ENCODE measurements around the gene RPS6KA3.
"Not testable (repeated sequence)": the region's sequence is repeated elsewhere in the genome, so short reads cannot be mapped to it uniquely, and the experiment has no call there.

Gene RPS6KA3

GRCh38 chrX:20265221-20265725 is 1.4 kb downstream of the RPS6KA3 start:
- no peaks in the 10 kb centered on the region for H3K36me3 ChIP-seq (ENCODE audit: insufficient read depth, low read length)
- peak overlapping the region; percentile 61 for H3K9ac ChIP-seq (ENCODE audit: low read depth, low read length)
- WGBS, result under 1% methylated on average over 26 of the region's 26 CpGs
- H3K9me3 ChIP-seq (ENCODE audit: insufficient read depth, low read depth, low read length), result no peaks in the 10 kb centered on the region
- H3K4me3 ChIP-seq (ENCODE audit: low read length), result peak overlapping the region; percentile 81
- no peak overlapping the region for H3K27ac ChIP-seq (ENCODE audit: low read depth, low read length)
- 0 out of 2 replicates have a peak, but pooled peaks cover 6% of the 10 kb centered on the region for H3K4me1 ChIP-seq (ENCODE audit: insufficient read depth, low read length)
- H3K27me3 ChIP-seq (ENCODE audit: insufficient read depth, low read length), result peaks cover 27% of the 10 kb centered on the region

GRCh38 chrX:20263474-20263873 is 3.2 kb downstream of the RPS6KA3 start:
- Histone ChIP-seq H3K9me3 (ENCODE audit: insufficient read depth, low read depth, low read length) (no peaks in the 10 kb centered on the region), H3K27me3 (ENCODE audit: insufficient read depth, low read length) (peaks cover 10% of the 10 kb centered on the region), H3K4me1 (ENCODE audit: insufficient read depth, low read length) (0 out of 2 replicates have a peak, but pooled peaks cover 6% of the 10 kb centered on the region), H3K4me3 (ENCODE audit: low read length) (no peak overlapping the region), H3K27ac (ENCODE audit: low read depth, low read length) (no peak overlapping the region), H3K36me3 (ENCODE audit: insufficient read depth, low read length) (no peaks in the 10 kb centered on the region), H3K9ac (ENCODE audit: low read depth, low read length) (no peak overlapping the region)
- WGBS, result 32% methylated on average over 2 of the region's 2 CpGs

- Histone ChIP-seq H3K36me3 (ENCODE audit: insufficient read depth, low read length) (no peaks in the 10 kb centered on the region), H3K27ac (ENCODE audit: low read depth, low read length) (no peak overlapping the region), H3K9ac (ENCODE audit: low read depth, low read length) (no peak overlapping the region), H3K4me3 (ENCODE audit: low read length) (no peak overlapping the region), H3K27me3 (ENCODE audit: insufficient read depth, low read length) (peaks cover 3% of the 10 kb centered on the region), H3K9me3 (ENCODE audit: insufficient read depth, low read depth, low read length) (no peaks in the 10 kb centered on the region), H3K4me1 (ENCODE audit: insufficient read depth, low read length) (0 out of 2 replicates have a peak, but pooled peaks cover 6% of the 10 kb centered on the region)
- WGBS, result 54% methylated on average over 2 of the region's 2 CpGs
Measured at GRCh38 chrX:20260885-20261284, 5.8 kb downstream of the RPS6KA3 start.

- Histone ChIP-seq H3K27ac (ENCODE audit: low read depth, low read length) (no peak overlapping the region), H3K9me3 (ENCODE audit: insufficient read depth, low read depth, low read length) (no peaks in the 10 kb centered on the region), H3K9ac (ENCODE audit: low read depth, low read length) (no peak overlapping the region), H3K36me3 (ENCODE audit: insufficient read depth, low read length) (peaks cover 3% of the 10 kb centered on the region; the same call in 1 of the 2 replicates), H3K4me3 (ENCODE audit: low read length) (no peak overlapping the region), H3K4me1 (ENCODE audit: insufficient read depth, low read length) (no peaks in the 10 kb centered on the region), H3K27me3 (ENCODE audit: insufficient read depth, low read length) (no peaks in the 10 kb centered on the region)
- WGBS, result 88% methylated on average over 3 of the region's 4 CpGs
Measured at GRCh38 chrX:20254712-20255299, 11.9 kb downstream of the RPS6KA3 start.

GRCh38 chrX:20253232-20253543 is 13.5 kb downstream of the RPS6KA3 start:
- Histone ChIP-seq H3K9ac (ENCODE audit: low read depth, low read length) (no peak overlapping the region), H3K4me1 (ENCODE audit: insufficient read depth, low read length) (no peaks in the 10 kb centered on the region), H3K27me3 (ENCODE audit: insufficient read depth, low read length) (no peaks in the 10 kb centered on the region), H3K4me3 (ENCODE audit: low read length) (no peak overlapping the region), H3K27ac (ENCODE audit: low read depth, low read length) (no peak overlapping the region), H3K36me3 (ENCODE audit: insufficient read depth, low read length) (peaks cover 3% of the 10 kb centered on the region; the same call in 1 of the 2 replicates), H3K9me3 (ENCODE audit: insufficient read depth, low read depth, low read length) (no peaks in the 10 kb centered on the region)
- WGBS, result 67% methylated on average over 1 of the region's 1 CpG

- Histone ChIP-seq H3K27me3 (ENCODE audit: insufficient read depth, low read length) (no peaks in the 10 kb centered on the region), H3K9me3 (ENCODE audit: insufficient read depth, low read depth, low read length) (no peaks in the 10 kb centered on the region), H3K4me1 (ENCODE audit: insufficient read depth, low read length) (no peaks in the 10 kb centered on the region), H3K4me3 (ENCODE audit: low read length) (no peak overlapping the region), H3K9ac (ENCODE audit: low read depth, low read length) (no peak overlapping the region), H3K27ac (ENCODE audit: low read depth, low read length) (no peak overlapping the region), H3K36me3 (ENCODE audit: insufficient read depth, low read length) (peaks cover 3% of the 10 kb centered on the region; the same call in 1 of the 2 replicates)
- 100% methylated on average over 1 of the region's 6 CpGs for WGBS
Measured at GRCh38 chrX:20252381-20253231, 14.1 kb downstream of the RPS6KA3 start.

GRCh38 chrX:20251691-20252090 is 15.0 kb downstream of the RPS6KA3 start:
- H3K9ac ChIP-seq (ENCODE audit: low read depth, low read length), result no peak overlapping the region
- H3K4me1 ChIP-seq (ENCODE audit: insufficient read depth, low read length), result no peaks in the 10 kb centered on the region
- H3K27me3 ChIP-seq (ENCODE audit: insufficient read depth, low read length), result no peaks in the 10 kb centered on the region
- no peak overlapping the region for H3K4me3 ChIP-seq (ENCODE audit: low read length)
- H3K9me3 ChIP-seq (ENCODE audit: insufficient read depth, low read depth, low read length), result no peaks in the 10 kb centered on the region
- no peak overlapping the region for H3K27ac ChIP-seq (ENCODE audit: low read depth, low read length)
- H3K36me3 ChIP-seq (ENCODE audit: insufficient read depth, low read length), result peaks cover 3% of the 10 kb centered on the region; the same call in 1 of the 2 replicates

GRCh38 chrX:20250146-20250545 is 16.6 kb downstream of the RPS6KA3 start:
- H3K9me3 ChIP-seq (ENCODE audit: insufficient read depth, low read depth, low read length); H3K36me3 ChIP-seq (ENCODE audit: insufficient read depth, low read length); H3K9ac ChIP-seq (ENCODE audit: low read depth, low read length); H3K4me3 ChIP-seq (ENCODE audit: low read length); H3K4me1 ChIP-seq (ENCODE audit: insufficient read depth, low read length); H3K27me3 ChIP-seq (ENCODE audit: insufficient read depth, low read length); H3K27ac ChIP-seq (ENCODE audit: low read depth, low read length): not testable (repeated sequence)

- Histone ChIP-seq H3K4me3 (ENCODE audit: low read length) (no peak overlapping the region), H3K27ac (ENCODE audit: low read depth, low read length) (no peak overlapping the region), H3K9me3 (ENCODE audit: insufficient read depth, low read depth, low read length) (no peaks in the 10 kb centered on the region), H3K36me3 (ENCODE audit: insufficient read depth, low read length) (peaks cover 3% of the 10 kb centered on the region; the same call in 1 of the 2 replicates), H3K27me3 (ENCODE audit: insufficient read depth, low read length) (no peaks in the 10 kb centered on the region), H3K4me1 (ENCODE audit: insufficient read depth, low read length) (no peaks in the 10 kb centered on the region), H3K9ac (ENCODE audit: low read depth, low read length) (no peak overlapping the region)
- WGBS, result 96% methylated on average over 3 of the region's 7 CpGs
Measured at GRCh38 chrX:20248592-20249192, 18.0 kb downstream of the RPS6KA3 start.

- 83% methylated on average over 1 of the region's 2 CpGs for whole genome bisulfite sequencing
- Histone ChIP-seq H3K27me3 (ENCODE audit: insufficient read depth, low read length) (no peaks in the 10 kb centered on the region), H3K27ac (ENCODE audit: low read depth, low read length) (no peak overlapping the region), H3K4me1 (ENCODE audit: insufficient read depth, low read length) (no peaks in the 10 kb centered on the region), H3K9ac (ENCODE audit: low read depth, low read length) (no peak overlapping the region), H3K9me3 (ENCODE audit: insufficient read depth, low read depth, low read length) (no peaks in the 10 kb centered on the region), H3K4me3 (ENCODE audit: low read length) (no peak overlapping the region), H3K36me3 (ENCODE audit: insufficient read depth, low read length) (no peaks in the 10 kb centered on the region)
Measured at GRCh38 chrX:20244931-20245330, 21.8 kb downstream of the RPS6KA3 start.

GRCh38 chrX:20240201-20240600 is 26.5 kb downstream of the RPS6KA3 start:
- Histone ChIP-seq H3K27me3 (ENCODE audit: insufficient read depth, low read length) (no peaks in the 10 kb centered on the region), H3K9ac (ENCODE audit: low read depth, low read length) (no peak overlapping the region), H3K9me3 (ENCODE audit: insufficient read depth, low read depth, low read length) (peaks cover 2% of the 10 kb centered on the region; the same call in 1 of the 2 replicates), H3K4me3 (ENCODE audit: low read length) (no peak overlapping the region), H3K36me3 (ENCODE audit: insufficient read depth, low read length) (peaks cover 9% of the 10 kb centered on the region; the same call in 1 of the 2 replicates), H3K27ac (ENCODE audit: low read depth, low read length) (no peak overlapping the region), H3K4me1 (ENCODE audit: insufficient read depth, low read length) (no peaks in the 10 kb centered on the region)
